Mucosa of descending colon (tissue), 3 donors: Measurements from ENCODE around the gene FAM219A. TPM values are rescaled to one million over a fixed set of nuclear protein-coding genes. Genes with fewer than 3 reads are reported as not detected.

Experiments used
- ATAC-seq: fragments of 200-7000 bp; cut with Tn5 transposase; one replicate; pipeline ENCODE4 v1.9.1; 2020; ENCODE audit warnings: mild to moderate bottlenecking, moderate library complexity
- DNase-seq, 3 donors: peaks; one replicate each; pipeline ENCODE4 v3.0.0-alpha.2; 2020
- H3K36me3 ChIP-seq: fragments of 200-600 bp; one replicate; pipeline ENCODE4 v1.8.0; 2021; ENCODE audit warnings: low read depth, mild to moderate bottlenecking
- H3K4me1 ChIP-seq: fragments of 200-600 bp; one replicate; pipeline ENCODE4 v1.8.0; 2021; ENCODE audit warnings: low read depth, mild to moderate bottlenecking
- H3K4me3 ChIP-seq: fragments of 200-600 bp; one replicate; pipeline ENCODE4 v1.8.0; 2021; ENCODE audit warnings: mild to moderate bottlenecking
- H3K9me3 ChIP-seq: fragments of 200-600 bp; one replicate; pipeline ENCODE4 v1.8.0; 2021; ENCODE audit warnings: mild to moderate bottlenecking
- CTCF ChIP-seq: fragments of 200-600 bp; IDR thresholded peaks from one replicate; pipeline ENCODE4 v1.8.0; 2022; ENCODE audit warnings: antibody characterized with exemption, mild to moderate bottlenecking
- intact Hi-C, 2 donors: fragments of 100-400 bp; cut with DNase I in 1 of 2; cut with micrococcal nuclease in 1 of 2; formaldehyde crosslinking; loops; one replicate each; pipeline versions ENCODE4 v1.11.0 to v1.11.1; 2022; cut with DNase I, micrococcal nuclease
- total RNA-seq, 3 donors: library from RNA; stranded (reverse); fragmentation: NEBNext Ultra II Directional in 2 of 3; extraction: Animal tissue kit (Norgen Biotek cat#: 25700) in 2 of 3; gene quantifications; one replicate each; pipeline versions ENCODE4 v1.2.1 to v1.2.4, GENCODE V29; 2021 to 2023
- donor health status: DM: no; HTN: no; CAD: no; lungs with moderate emphysema.
- donor health status: DM: no; HTN: no; CAD: no.
- donor health status: DM: no; HTN: yes; CAD: no.

FAM219A gene
- total RNA-seq, 3 donors from 2014 or later: 5.1 to 20.8 (median 8.6) TPM

GRCh38 chr9:34503406-34503805, 45.0 kb upstream of the FAM219A start:
- H3K36me3 ChIP-seq: no peaks in the 10 kb centered on the region
- DNase-seq (no peak), ATAC-seq (peak; percentile 26)
- intact Hi-C loops: loop anchor here in 1 of 2 donors (10.0 kb wide), 1 partner anchor 59 kb away; no protein-coding TSS in a partner anchor
- H3K9me3 ChIP-seq: no peaks in the 10 kb centered on the region
- H3K4me3 ChIP-seq: no peak overlapping the region
- TF ChIP-seq CTCF: no peak
- H3K4me1 ChIP-seq: no peaks in the 10 kb centered on the region

GRCh38 chr9:34502891-34503290, 44.5 kb upstream of the FAM219A start:
- intact Hi-C loops: loop anchor here in 1 of 2 donors (10.0 kb wide), 1 partner anchor 58 kb away; no protein-coding TSS in a partner anchor
- no peaks in the 10 kb centered on the region for H3K9me3 ChIP-seq
- no peaks in the 10 kb centered on the region for H3K4me1 ChIP-seq
- DNase-seq (no peak), ATAC-seq (no peak)
- no peak for TF ChIP-seq CTCF
- H3K4me3 ChIP-seq: no peak overlapping the region
- H3K36me3 ChIP-seq: no peaks in the 10 kb centered on the region

GRCh38 chr9:34502471-34502870, 44.1 kb upstream of the FAM219A start:
- no peak for ATAC-seq
- Histone ChIP-seq H3K36me3 (no peaks in the 10 kb centered on the region), H3K9me3 (no peaks in the 10 kb centered on the region), H3K4me3 (no peak overlapping the region), H3K4me1 (no peaks in the 10 kb centered on the region)
- intact Hi-C loops: loop anchor here in 1 of 2 donors (10.0 kb wide), 1 partner anchor 58 kb away; no protein-coding TSS in a partner anchor
- no peak for TF ChIP-seq CTCF
- DNase-seq: no peak

- no peaks in the 10 kb centered on the region for H3K4me1 ChIP-seq
- DNase-seq (no peak), ATAC-seq (peak; percentile 28)
- intact Hi-C loops: loop anchor here in 1 of 2 donors (10.0 kb wide), 1 partner anchor 57 kb away; no protein-coding TSS in a partner anchor
- no peaks in the 10 kb centered on the region for H3K36me3 ChIP-seq
- H3K9me3 ChIP-seq: no peaks in the 10 kb centered on the region
- H3K4me3 ChIP-seq: no peak overlapping the region
- TF ChIP-seq CTCF: no peak
Observed at GRCh38 chr9:34501889-34502425, 43.6 kb upstream of the FAM219A start.

- intact Hi-C loops: loop anchor here in 1 of 2 donors (10.0 kb wide), 1 partner anchor 57 kb away; no protein-coding TSS in a partner anchor
- DNase-seq: no peak
- H3K4me1 ChIP-seq: no peaks in the 10 kb centered on the region
- H3K36me3 ChIP-seq: no peaks in the 10 kb centered on the region
- no peaks in the 10 kb centered on the region for H3K9me3 ChIP-seq
- no peak for TF ChIP-seq CTCF
- no peak overlapping the region for H3K4me3 ChIP-seq
- no peak for ATAC-seq
Observed at GRCh38 chr9:34501372-34501771, 43.0 kb upstream of the FAM219A start.
